Daoy (cell line): ENCODE data around the gene CFAP161. TPM values are rescaled to one million over a fixed set of nuclear protein-coding genes. Genes with fewer than 3 reads are reported as not detected.
"Not testable (repeated sequence)": the region's sequence is repeated elsewhere in the genome, so short reads cannot be mapped to it uniquely, and the experiment has no call there.

Experiments used
- DNase-seq: peaks from one replicate; pipeline ENCODE4 v3.0.0-alpha.2; 2015; ENCODE audit warnings: low read depth
- total RNA-seq: library from RNA; depleted of rRNA; stranded (reverse); fragments of >200 nt; shearing (Covaris generic); gene quantifications from 2 replicates; pipeline ENCODE4 v1.2.3, GENCODE V29; 2014

Gene CFAP161
- total RNA-seq, 1 experiment from 2014 or later: 0.69 TPM

DNA sequence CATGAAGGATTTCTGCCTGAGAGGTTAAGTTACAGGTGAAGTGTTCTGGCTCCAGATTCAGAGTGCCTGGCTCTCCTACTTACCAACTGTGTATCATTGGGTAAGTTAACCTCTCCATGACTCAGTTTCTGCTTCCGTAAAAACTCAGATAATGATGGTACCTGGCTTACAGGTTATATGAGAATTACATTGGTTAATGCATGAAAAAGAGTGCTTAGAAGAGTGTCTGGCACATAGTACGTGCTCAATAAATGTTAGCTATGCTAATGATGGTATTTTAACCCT is 23.8 kb downstream of the CFAP161 start:
- DNase-seq: no peak

DNA sequence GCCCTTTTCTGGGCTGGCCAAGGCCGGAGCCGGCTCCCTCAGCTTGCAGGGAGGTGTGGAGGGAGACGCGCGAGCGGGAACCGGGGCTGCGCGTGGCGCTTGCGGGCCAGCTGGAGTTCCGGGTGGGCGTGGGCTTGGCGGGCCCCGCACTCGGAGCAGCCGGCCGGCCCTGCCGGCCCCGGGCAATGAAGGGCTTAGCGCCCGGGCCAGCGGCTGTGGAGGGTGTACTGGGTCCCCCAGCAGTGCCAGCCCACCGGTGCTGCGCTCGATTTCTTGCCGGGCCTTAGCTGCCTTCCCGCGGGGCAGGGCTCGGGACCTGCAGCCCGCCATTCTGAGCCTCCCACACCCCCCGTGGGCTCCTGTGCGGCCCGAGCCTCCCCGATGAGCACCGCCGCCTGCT is 24.5 kb downstream of the CFAP161 start:
- not testable (repeated sequence) for DNase-seq

- DNase-seq: peak; percentile 75
Measured at GRCh38 chr15:81160312-81161159, 26.5 kb downstream of the CFAP161 start.

DNA sequence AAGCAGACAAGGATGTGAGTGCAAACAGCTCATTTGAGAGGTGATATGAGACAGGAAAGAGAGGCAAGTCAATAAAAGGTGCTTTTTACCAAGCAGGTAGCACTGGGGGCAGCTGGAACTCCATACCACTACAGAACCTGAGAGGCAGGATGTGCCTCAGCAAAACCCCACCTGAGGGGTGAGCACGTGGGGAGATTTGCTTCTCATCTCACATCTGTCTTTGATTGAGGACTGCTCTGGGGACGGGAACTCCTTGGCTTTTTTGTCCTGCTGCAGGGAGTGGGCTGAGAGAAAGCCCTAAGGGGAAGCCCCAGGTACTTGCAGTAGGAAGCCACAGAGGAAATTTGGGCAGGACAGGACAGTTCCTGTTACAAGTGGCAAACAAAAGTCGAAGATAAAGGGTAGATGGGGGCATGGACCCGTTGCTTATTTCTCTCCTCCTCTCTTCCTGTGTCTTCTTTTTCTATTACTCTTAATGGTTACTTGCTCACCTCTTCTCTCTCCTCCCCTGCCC is 27.1 kb downstream of the CFAP161 start:
- DNase-seq: no peak

DNA sequence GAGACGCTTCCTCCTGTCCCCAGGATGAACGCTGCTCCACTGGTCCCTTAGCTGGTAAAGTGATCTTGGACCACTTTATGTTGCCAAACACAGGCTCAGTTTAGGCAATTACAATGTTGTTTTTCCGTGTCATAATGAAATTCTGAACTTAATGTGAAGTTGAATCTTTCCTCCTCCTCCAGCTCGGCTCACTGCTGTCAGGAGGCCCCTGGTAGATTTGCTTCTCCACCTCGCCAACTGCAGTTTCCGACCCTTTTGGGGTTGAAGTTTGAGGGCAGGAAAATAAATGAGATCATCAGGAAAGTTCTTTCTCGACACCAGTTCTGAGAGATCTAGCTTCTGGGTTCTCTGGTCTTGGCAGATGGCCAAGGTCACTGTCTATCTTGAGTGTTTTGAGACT is 27.8 kb downstream of the CFAP161 start:
- no peak for DNase-seq

- peak; percentile 20 for DNase-seq
Measured at GRCh38 chr15:81163961-81164800, 30.1 kb downstream of the CFAP161 start.

- DNase-seq: no peak
Measured at GRCh38 chr15:81165535-81165934, 31.5 kb downstream of the CFAP161 start.

- no peak for DNase-seq
Measured at GRCh38 chr15:81166636-81167305, 32.7 kb downstream of the CFAP161 start.

GRCh38 chr15:81168131-81168526 is 34.1 kb downstream of the CFAP161 start:
- no peak for DNase-seq

GRCh38 chr15:81168644-81169043 is 34.6 kb downstream of the CFAP161 start:
- DNase-seq: no peak

DNA sequence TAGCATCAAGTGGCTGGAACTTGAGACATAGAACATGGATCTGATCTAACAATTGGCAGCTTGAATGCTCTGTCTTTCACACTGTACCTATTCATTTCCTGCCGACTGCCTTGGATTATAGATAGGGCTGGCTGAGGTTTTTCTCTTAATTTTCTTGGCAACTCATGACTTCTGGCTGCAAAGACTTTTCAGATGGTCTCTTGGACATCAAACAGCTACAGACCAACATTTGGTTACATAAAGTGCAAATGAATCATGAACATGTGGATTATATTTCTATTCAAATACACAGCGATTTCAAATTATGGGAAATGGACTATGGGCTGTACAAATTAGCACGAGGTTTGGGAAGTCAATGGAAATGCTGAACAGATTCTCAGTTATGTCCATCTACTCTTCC is 36.4 kb downstream of the CFAP161 start:
- DNase-seq: no peak

DNA sequence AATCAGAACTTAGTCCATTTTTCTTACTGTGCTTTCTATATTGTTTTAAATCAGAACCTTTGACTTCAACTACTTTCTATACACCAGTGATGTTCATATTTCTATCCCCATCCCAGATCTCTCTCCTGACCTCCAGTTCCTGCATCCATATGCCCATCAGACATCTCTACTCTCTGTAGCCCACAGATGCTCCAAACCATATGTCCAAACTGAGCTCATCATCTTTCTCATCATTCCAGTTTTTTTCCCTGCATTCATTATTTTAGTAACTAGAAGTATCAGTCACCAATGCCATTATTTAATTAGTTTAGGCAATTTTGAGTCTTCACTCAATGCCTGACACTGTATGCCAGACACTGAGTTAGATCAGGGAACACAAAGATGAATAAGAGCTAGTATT is 37.2 kb downstream of the CFAP161 start:
- no peak for DNase-seq

GRCh38 chr15:81174125-81174791 is 40.2 kb downstream of the CFAP161 start:
- DNase-seq: no peak

GRCh38 chr15:81174792-81175327 is 40.8 kb downstream of the CFAP161 start:
- no peak for DNase-seq

DNA sequence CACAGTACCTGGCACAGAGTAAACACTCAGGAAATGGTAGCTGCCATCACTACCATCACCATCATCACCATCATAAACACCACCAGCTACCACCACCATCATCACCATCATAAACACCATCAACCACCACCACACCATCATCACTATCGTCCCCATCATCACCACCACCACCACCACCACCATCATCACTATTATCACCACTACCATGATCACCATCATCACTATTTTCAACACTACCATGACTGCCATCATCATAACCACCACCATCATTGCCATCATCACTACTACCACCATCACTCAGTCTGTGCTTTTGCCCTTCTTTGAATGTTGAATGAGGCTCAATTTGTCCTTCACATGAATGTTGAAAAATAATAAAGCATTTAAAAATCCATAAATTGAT is 41.4 kb downstream of the CFAP161 start:
- DNase-seq: no peak

GRCh38 chr15:81176291-81176893 is 42.3 kb downstream of the CFAP161 start:
- no peak for DNase-seq

- DNase-seq: no peak
Measured at GRCh38 chr15:81178365-81178764, 44.3 kb downstream of the CFAP161 start.

DNA sequence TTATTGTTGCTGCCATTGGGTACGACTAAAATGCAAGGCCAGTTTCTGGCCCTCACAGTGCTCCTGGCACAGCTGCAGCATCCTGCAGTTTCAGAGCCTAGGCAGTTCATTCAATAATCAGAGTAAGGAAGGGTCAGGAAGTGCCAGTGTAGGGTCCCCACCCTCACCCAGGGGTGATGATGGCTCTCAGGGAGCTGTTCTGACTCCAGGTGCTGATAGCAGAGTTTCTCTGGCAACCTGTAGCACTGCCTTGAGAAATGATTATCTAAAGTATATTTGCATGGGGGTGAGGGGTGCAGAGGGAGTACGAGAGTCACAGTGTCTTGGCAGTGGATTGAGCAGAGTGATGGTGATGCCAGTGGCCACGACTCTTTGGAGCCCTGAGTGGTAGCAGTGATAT is 47.1 kb downstream of the CFAP161 start:
- DNase-seq: no peak

DNA sequence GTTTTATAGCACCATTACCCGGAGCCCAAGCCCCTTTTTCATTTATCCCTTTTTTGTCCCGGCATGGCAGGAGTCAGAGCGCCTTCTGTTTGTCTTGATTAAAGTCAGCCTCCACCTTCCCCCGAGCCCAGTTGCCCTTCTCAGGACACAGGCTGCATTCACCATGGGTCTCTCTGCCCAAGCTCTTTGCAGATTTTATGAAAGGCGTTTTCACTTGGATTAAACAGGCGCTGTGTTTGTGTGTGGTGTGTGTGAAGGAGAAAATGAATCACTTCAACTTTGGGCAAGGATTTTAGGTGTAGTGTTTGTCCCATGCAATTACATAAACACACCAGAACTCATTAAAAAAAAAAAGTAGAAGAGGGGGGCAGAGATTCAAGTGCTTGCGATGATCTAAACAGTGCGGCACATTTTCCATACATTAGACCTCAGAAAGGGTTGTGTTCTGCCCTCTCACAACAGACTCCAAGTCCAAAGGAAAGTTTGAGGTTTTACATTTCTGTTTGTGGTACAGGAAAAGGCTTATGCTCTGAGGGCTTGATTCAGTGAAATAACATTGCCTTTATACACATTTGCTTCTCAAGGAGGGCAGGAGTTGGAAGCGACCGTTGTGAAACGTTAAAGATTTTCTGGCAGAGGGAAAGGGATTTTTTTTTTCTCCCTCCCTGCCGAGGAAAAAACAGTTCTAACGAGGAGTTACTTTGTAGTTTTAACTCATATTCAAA is 48.1 kb downstream of the CFAP161 start:
- no peak for DNase-seq

DNA sequence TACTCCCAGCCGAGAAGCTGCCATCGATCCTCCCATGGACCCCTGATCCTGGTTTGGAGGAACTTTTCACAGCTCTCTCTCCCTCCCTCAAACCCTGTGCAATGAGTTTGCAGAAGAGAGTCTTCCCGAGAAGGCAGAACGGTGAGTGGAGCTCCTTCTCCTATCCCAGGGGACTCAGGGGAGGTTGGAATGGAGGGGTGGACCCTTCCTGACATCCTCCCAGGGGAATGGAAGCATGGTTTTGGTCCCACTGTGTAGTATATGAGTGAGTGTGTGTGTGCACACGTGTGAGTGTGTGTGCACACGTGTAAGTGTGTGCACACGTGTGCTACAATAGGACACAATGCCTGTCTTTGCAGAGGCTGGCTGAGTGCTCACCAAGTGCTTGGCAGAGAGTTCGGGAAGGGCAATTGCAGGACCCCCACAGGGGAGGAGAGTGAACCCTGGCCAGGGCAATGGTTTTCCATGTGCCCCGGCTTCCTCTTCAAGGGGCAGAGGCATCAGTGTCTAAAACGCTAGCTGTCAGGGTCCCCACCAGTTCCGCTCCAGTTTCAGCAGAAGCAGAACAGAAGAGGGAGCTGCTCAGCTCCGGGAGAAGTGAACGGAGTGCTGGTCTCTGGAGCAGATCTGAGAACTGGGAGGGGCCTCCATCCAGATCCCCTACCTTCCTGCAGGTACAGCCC is 48.8 kb downstream of the CFAP161 start:
- DNase-seq: no peak
